IMR-90 (cell line): ENCODE data around the gene ITGAX. TPM values are rescaled to one million over a fixed set of nuclear protein-coding genes. Genes with fewer than 3 reads are reported as not detected.

Experiments
- ATAC-seq: fragments of 200-7000 bp; cut with Tn5 transposase; 2 replicates; pipeline ENCODE4 v1.9.1; 2020; ENCODE audit warnings: low read depth, mild to moderate bottlenecking, moderate library complexity
- BruUV-seq: library from RNA; stranded (reverse); fragments of 400-500 nt; replicated peaks from 2 replicates; lab custom pipeline; 2021; lab: Mats Ljungman, UMichigan
- CTCF ChIA-PET: fragments of 300-600 bp; formaldehyde crosslinking; extraction: SDS; loops from one replicate; lab custom pipeline; 2021; ENCODE audit warnings: antibody characterized with exemption; lab: Yijun Ruan, JAX
- POLR2A ChIA-PET: fragments of 300-600 bp; sonication (Branson Sonifier 250); formaldehyde crosslinking; loops from one replicate; lab custom pipeline; 2022; ENCODE audit warnings: antibody characterized with exemption; ENCODE audit not compliant: unreplicated experiment; lab: Charles Lee
- DNase-seq: peaks from one replicate; pipeline ENCODE4 v3.0.0; 2013
- H2AFZ ChIP-seq: replicated peaks from 2 replicates; pipeline ENCODE3; 2013; ENCODE audit warnings: low read length, mild to moderate bottlenecking; ENCODE audit not compliant: poor library complexity
- H2AK5ac ChIP-seq: 2 replicates; pipeline ENCODE4 v1.6.1; 2013; ENCODE audit warnings: low read depth, low read length, inconsistent platforms
- H2AK9ac ChIP-seq: replicated peaks from 2 replicates; pipeline ENCODE3; 2013; ENCODE audit warnings: mild to moderate bottlenecking, low read depth, low read length, moderate library complexity; ENCODE audit not compliant: poor library complexity
- H2BK120ac ChIP-seq: 2 replicates; pipeline ENCODE4 v1.6.1; 2013; ENCODE audit warnings: low read depth, low read length, inconsistent platforms
- H2BK15ac ChIP-seq: 3 replicates; pipeline ENCODE4 v1.6.1; 2013; ENCODE audit warnings: low read depth, low read length, inconsistent platforms
- H2BK20ac ChIP-seq: 2 replicates; pipeline ENCODE4 v1.6.1; 2013; ENCODE audit warnings: low read depth, mild to moderate bottlenecking, inconsistent platforms, low read length, moderate library complexity
- H2BK5ac ChIP-seq: 2 replicates; pipeline ENCODE4 v1.6.1; 2013; ENCODE audit warnings: mild to moderate bottlenecking, low read depth, low read length, inconsistent platforms; ENCODE audit not compliant: poor library complexity, severe bottlenecking
- H3K14ac ChIP-seq: replicated peaks from 2 replicates; pipeline ENCODE4 v1.6.1; 2013; ENCODE audit warnings: low read depth, low read length, inconsistent platforms
- H3K18ac ChIP-seq: 2 replicates; pipeline ENCODE4 v1.6.1; 2013; ENCODE audit warnings: low read depth, low read length, control low read depth
- H3K23ac ChIP-seq: 2 replicates; pipeline ENCODE4 v1.6.1; 2013; ENCODE audit warnings: low read depth, low read length, inconsistent platforms
- H3K27ac ChIP-seq: 2 replicates; pipeline ENCODE4 v1.5.1; 2013; ENCODE audit warnings: mild to moderate bottlenecking, control low read depth, low read length; ENCODE audit not compliant: insufficient read depth
- H3K27me3 ChIP-seq: 2 replicates; pipeline ENCODE4 v1.6.1; 2013; ENCODE audit warnings: low read length; ENCODE audit not compliant: control insufficient read depth, insufficient read depth
- H3K36me3 ChIP-seq: 2 replicates; pipeline ENCODE4 v1.6.1; 2013; ENCODE audit warnings: low read length, mixed read lengths; ENCODE audit not compliant: control insufficient read depth, insufficient read depth
- H3K4ac ChIP-seq: 2 replicates; pipeline ENCODE4 v1.6.1; 2013; ENCODE audit warnings: low read depth, low read length, inconsistent platforms
- H3K4me1 ChIP-seq: 2 replicates; pipeline ENCODE4 v1.6.1; 2013; ENCODE audit warnings: low read length, mixed read lengths; ENCODE audit not compliant: control insufficient read depth, insufficient read depth
- H3K4me2 ChIP-seq: 2 replicates; pipeline ENCODE4 v1.6.1; 2013; ENCODE audit warnings: low read depth, mild to moderate bottlenecking, control low read depth, low read length, moderate library complexity
- H3K4me3 ChIP-seq: 2 replicates; pipeline ENCODE4 v1.5.1; 2013; ENCODE audit warnings: low read depth, mild to moderate bottlenecking, control low read depth, low read length, moderate library complexity; ENCODE audit not compliant: insufficient read depth
- H3K56ac ChIP-seq: 2 replicates; pipeline ENCODE4 v1.6.1; 2013; ENCODE audit warnings: low read length, inconsistent platforms; ENCODE audit not compliant: insufficient read depth; ENCODE audit errors: extremely low read depth
- H3K79me1 ChIP-seq, 2 experiments: 2 replicates each; pipeline ENCODE4 v1.6.1; 2013; ENCODE audit warnings: low read length in 2 of 2, inconsistent platforms in 1 of 2, low read depth in 1 of 2
- H3K9ac ChIP-seq: 2 replicates; pipeline ENCODE4 v1.6.1; 2013; ENCODE audit warnings: low read depth, low read length, control low read depth
- H3K9me1 ChIP-seq: 2 replicates; pipeline ENCODE4 v1.6.1; 2013; ENCODE audit warnings: low read length, inconsistent platforms; ENCODE audit not compliant: insufficient read depth
- H3K9me3 ChIP-seq: 2 replicates; pipeline ENCODE4 v1.6.1; 2013; ENCODE audit warnings: low read length; ENCODE audit not compliant: control insufficient read depth, insufficient read depth
- H4K20me1 ChIP-seq: 2 replicates; pipeline ENCODE4 v1.6.1; 2013; ENCODE audit warnings: low read length, inconsistent platforms; ENCODE audit not compliant: insufficient read depth
- H4K5ac ChIP-seq: 2 replicates; pipeline ENCODE4 v1.6.1; 2013; ENCODE audit warnings: mild to moderate bottlenecking, low read depth, low read length, control low read depth
- H4K8ac ChIP-seq, 2 experiments: 2 replicates each; pipeline ENCODE4 v1.6.1; 2013; ENCODE audit warnings: low read depth in 2 of 2, low read length in 2 of 2, control low read depth in 1 of 2, inconsistent platforms in 1 of 2
- H4K91ac ChIP-seq: 2 replicates; pipeline ENCODE4 v1.6.1; 2013; ENCODE audit warnings: low read depth, low read length, inconsistent platforms; ENCODE audit not compliant: insufficient read depth
- BHLHE40 ChIP-seq: fragments of 150-350 bp; IDR thresholded peaks from 2 replicates; pipeline ENCODE4 v1.6.1; 2016; ENCODE audit warnings: mild to moderate bottlenecking, low read depth, low read length
- CEBPB ChIP-seq: IDR thresholded peaks from 2 replicates; pipeline ENCODE4 v1.6.1; 2012; ENCODE audit warnings: low read depth, low read length, improper control_type of control experiment
- CTCF ChIP-seq: conservative IDR thresholded peaks from 2 replicates; pipeline ENCODE4 v1.5.1; 2012; ENCODE audit warnings: mild to moderate bottlenecking, low read depth, low read length, improper control_type of control experiment
- FOS ChIP-seq: fragments of 150-350 bp; IDR thresholded peaks from 2 replicates; pipeline ENCODE4 v1.6.1; 2016; ENCODE audit warnings: low read depth, low read length
- MAFK ChIP-seq: IDR thresholded peaks from 2 replicates; pipeline ENCODE4 v1.6.1; 2012; ENCODE audit warnings: low read depth, low read length, improper control_type of control experiment
- NFE2L2 ChIP-seq: fragments of 150-350 bp; IDR thresholded peaks from 2 replicates; pipeline ENCODE4 v1.6.1; 2016; ENCODE audit warnings: low read depth, mild to moderate bottlenecking, low read length
- POLR2A ChIP-seq: IDR thresholded peaks from 2 replicates; pipeline ENCODE4 v1.6.1; 2012; ENCODE audit warnings: mild to moderate bottlenecking, low read depth, low read length
- RCOR1 ChIP-seq: IDR thresholded peaks from 2 replicates; pipeline ENCODE4 v1.6.1; 2012; ENCODE audit warnings: mild to moderate bottlenecking, low read length, improper control_type of control experiment; ENCODE audit not compliant: insufficient replicate concordance
- RFX5 ChIP-seq: IDR thresholded peaks from 2 replicates; pipeline ENCODE4 v1.8.0; 2012; ENCODE audit warnings: low read depth, mild to moderate bottlenecking, low read length, moderate library complexity
- SMC3 ChIP-seq: fragments of 150-350 bp; IDR thresholded peaks from 2 replicates; pipeline ENCODE4 v1.6.1; 2016; ENCODE audit warnings: low read depth, mild to moderate bottlenecking, antibody characterized with exemption, low read length, moderate library complexity
- USF2 ChIP-seq: fragments of 150-350 bp; IDR thresholded peaks from 2 replicates; pipeline ENCODE4 v1.6.1; 2017; ENCODE audit warnings: mild to moderate bottlenecking, antibody characterized with exemption, low read length, low read depth
- WGBS, 2 experiments: methylation state at CpG; one replicate each; pipeline versions ENCODE4 v1.1.5 to v1.1.7; 2013; ENCODE audit warnings: missing lambda C conversion rate in 2 of 2; ENCODE audit not compliant: insufficient read length in 1 of 2; ENCODE audit errors: extremely low coverage in 2 of 2; 5-methylcytosine and 5-hydroxymethylcytosine counted together
- dilution Hi-C: fragments of 300-500 bp; cut with HindIII; formaldehyde crosslinking; loops from one replicate; pipeline ENCODE4 v1.14.3; 2018; ENCODE audit warnings: low sequenced_read_pairs; ENCODE audit not compliant: unreplicated experiment
- in situ Hi-C: fragments of 300-500 bp; cut with MboI; formaldehyde crosslinking; loops from 3 replicates; pipeline ENCODE4 v1.14.3; 2019; ENCODE audit warnings: low sequenced_read_pairs, inconsistent platforms, mixed read lengths
- intact Hi-C: fragments of 100-400 bp; cut with micrococcal nuclease; formaldehyde crosslinking; loops from 2 replicates; pipeline ENCODE4 v1.10.0; 2022
- polyA plus RNA-seq, 3 experiments: library from polyadenylated mRNA; depleted of rRNA; stranded (reverse); fragments of >200 nt; gene quantifications; 2 replicates each; pipeline ENCODE4 v1.2.3, GENCODE V29; 2012; ENCODE audit warnings: low replicate concordance in 1 of 3
- total RNA-seq: library from RNA; depleted of rRNA; stranded (reverse); fragments of >200 nt; gene quantifications from 2 replicates; pipeline ENCODE4 v1.2.3, GENCODE V29; 2012

Gene ITGAX
- total and polyA plus RNA-seq, 2 of the 4 experiments (the other 2 are of a cell fraction) = 0.09 to 0.18 TPM

- ChIA-PET CTCF (no interaction called here), POLR2A (no interaction called here)
- Histone ChIP-seq H2BK20ac (no peak overlapping the region), H3K23ac (no peak overlapping the region), H3K4ac (no peak overlapping the region), H3K27me3 (peaks cover 18% of the 10 kb centered on the region), H2AK9ac (no peak overlapping the region), H3K27ac (no peak overlapping the region), H3K4me2 (no peak overlapping the region), H3K79me1 (no peaks in the 10 kb centered on the region), H2BK5ac (no peak overlapping the region), H3K14ac (no peak overlapping the region), H4K5ac (no peak overlapping the region), H2BK120ac (no peak overlapping the region), H2BK15ac (no peak overlapping the region), H3K18ac (no peak overlapping the region), H3K9me1 (no peaks in the 10 kb centered on the region), H4K20me1 (no peaks in the 10 kb centered on the region), H3K9ac (no peak overlapping the region), H3K4me3 (no peak overlapping the region), H2AFZ (no peak overlapping the region), H4K91ac (no peak overlapping the region), H3K36me3 (no peaks in the 10 kb centered on the region), H3K4me1 (no peaks in the 10 kb centered on the region), H3K56ac (no peak overlapping the region), H3K9me3 (no peaks in the 10 kb centered on the region), H4K8ac (no peak overlapping the region), H2AK5ac (no peak overlapping the region)
- in situ Hi-C loops (no loop called here), dilution Hi-C loops (no loop called here), intact Hi-C loops (no loop called here)
- BruUV-seq = no TSS peak
- TF ChIP-seq BHLHE40 (no peak), POLR2A (no peak), CTCF (no peak), USF2 (no peak), RFX5 (no peak), MAFK (no peak), CEBPB (no peak), RCOR1 (no peak), FOS (no peak), SMC3 (no peak), NFE2L2 (no peak)
- 60% methylated on average over 2 of the region's 4 CpGs; no CpG with 5 or more reads in 1 of the 2 experiments for WGBS, 2 experiments
- DNase-seq (no peak), ATAC-seq (no peak)
Observed at GRCh38 chr16:31414706-31415105, 59.7 kb downstream of the ITGAX start.
